ENCODE results near the gene SH2D3C.

DNA sequence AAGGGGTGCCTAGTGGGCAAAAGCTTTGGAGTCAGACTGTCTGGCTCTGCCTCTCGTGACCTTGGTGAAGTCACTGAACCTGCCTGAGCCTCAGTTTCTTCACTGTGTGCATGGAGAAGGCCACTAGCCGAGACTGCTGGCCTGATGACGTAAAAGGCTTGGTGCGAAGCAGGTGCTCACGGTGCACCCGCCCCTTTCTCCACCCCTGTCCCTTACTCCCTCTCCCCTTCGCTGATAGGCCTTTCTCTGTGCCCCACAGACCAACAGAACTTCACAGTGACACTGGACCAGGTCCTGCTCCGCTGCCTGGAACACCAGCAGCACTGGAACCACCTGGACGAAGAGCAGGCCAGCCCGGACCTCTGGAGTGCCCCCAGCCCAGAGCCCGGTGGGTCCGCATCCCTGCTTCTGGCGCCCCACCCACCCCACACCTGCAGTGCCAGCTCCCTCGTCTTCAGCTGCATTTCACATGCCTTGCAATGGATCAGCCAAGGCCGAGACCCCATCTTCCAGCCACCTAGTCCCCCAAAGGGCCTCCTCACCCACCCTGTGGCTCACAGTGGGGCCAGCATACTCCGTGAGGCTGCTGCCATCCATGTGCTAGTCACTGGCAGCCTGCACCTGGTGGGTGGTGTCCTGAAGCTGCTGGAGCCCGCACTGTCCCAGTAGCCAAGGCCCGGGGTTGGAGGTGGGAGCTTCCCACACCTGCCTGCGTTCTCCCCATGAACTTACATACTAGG, 34.6 kb upstream of the SH2D3C start:
- TF ChIP-seq, protein P1, sequence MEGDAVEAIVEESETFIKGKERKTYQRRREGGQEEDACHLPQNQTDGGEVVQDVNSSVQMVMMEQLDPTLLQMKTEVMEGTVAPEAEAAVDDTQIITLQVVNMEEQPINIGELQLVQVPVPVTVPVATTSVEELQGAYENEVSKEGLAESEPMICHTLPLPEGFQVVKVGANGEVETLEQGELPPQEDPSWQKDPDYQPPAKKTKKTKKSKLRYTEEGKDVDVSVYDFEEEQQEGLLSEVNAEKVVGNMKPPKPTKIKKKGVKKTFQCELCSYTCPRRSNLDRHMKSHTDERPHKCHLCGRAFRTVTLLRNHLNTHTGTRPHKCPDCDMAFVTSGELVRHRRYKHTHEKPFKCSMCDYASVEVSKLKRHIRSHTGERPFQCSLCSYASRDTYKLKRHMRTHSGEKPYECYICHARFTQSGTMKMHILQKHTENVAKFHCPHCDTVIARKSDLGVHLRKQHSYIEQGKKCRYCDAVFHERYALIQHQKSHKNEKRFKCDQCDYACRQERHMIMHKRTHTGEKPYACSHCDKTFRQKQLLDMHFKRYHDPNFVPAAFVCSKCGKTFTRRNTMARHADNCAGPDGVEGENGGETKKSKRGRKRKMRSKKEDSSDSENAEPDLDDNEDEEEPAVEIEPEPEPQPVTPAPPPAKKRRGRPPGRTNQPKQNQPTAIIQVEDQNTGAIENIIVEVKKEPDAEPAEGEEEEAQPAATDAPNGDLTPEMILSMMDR (IDR thresholded peaks at IDR 0.05), result no peak
- no peak for TF ChIP-seq POLR2A (IDR thresholded peaks at IDR 0.05)
- no peak for TF ChIP-seq EP300 (IDR thresholded peaks at IDR 0.05)
- no peak for TF ChIP-seq POLR2AphosphoS5 (IDR thresholded peaks at IDR 0.05)

Data from sigmoid colon (tissue), 4 donors.